ENCODE results near the gene IFI27L2. TPM values are rescaled to one million over a fixed set of nuclear protein-coding genes. Genes with fewer than 3 reads are reported as not detected.
A peak's percentile ranks its signal among the peaks of the same experiment; 100 is the strongest.

The IFI27L2 gene
- total RNA-seq, 1 experiment from 2014 or later = 107 TPM

DNA sequence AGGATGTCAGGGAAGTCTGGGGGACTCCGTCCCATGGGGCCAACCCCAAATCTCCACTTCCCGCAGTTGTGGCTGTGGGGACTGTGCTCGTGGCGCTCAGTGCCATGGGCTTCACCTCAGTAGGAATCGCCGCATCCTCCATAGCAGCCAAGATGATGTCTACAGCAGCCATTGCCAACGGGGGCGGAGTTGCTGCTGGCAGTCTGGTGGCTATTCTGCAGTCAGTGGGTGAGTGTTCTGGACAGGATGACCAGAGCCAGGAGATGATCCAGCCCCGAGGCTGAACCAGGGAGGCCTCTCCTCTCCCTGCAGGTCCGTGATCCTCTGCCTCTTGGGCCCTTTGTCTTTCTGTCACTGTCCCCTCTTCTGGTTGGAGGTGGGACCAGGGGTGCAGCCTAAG is 27.7 kb downstream of the IFI27L2 start:
- DNase-seq (ENCODE audit: low read depth) = no peak

DNA sequence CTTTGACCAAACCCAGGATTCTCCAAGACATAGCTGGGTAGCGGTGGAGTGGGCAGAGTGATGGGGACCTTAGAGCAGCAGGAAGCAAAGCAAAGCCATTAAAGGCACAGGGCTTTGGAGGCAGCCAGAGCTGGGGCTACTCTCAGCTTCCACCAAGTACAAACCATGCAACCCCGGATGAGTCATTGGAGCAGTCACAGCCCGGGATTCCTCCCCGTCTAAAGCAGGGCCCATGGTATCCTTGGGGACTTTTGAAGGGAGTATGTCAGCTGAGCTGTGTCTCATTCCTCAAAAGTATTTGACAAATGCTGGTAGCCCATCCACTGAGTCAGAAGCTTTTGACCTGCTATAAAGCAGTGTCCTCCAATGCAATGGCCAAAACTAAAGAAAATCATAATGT is 28.6 kb downstream of the IFI27L2 start:
- DNase-seq (ENCODE audit: low read depth) = peak; percentile 88

DNA sequence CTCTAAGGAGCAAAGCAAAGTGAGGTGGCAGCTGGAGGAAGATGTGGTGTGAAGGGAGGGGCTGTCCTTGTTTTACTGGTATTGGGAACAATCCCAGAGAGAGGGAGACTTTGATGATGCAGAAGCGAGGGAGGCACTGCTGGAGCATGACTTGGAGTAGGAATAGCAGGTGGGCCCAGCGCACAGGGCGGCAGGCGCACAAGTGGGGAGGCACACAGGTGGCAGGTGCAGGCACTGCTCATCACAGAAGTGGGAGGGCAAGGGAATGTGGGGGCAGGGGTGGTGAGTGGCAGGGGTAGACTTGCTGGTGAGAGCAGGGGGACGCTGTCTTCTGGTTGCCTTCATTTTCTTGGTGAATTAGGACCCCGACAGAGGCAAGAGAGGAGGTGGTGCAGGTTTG is 30.4 kb downstream of the IFI27L2 start:
- DNase-seq (ENCODE audit: low read depth) = no peak

DNA sequence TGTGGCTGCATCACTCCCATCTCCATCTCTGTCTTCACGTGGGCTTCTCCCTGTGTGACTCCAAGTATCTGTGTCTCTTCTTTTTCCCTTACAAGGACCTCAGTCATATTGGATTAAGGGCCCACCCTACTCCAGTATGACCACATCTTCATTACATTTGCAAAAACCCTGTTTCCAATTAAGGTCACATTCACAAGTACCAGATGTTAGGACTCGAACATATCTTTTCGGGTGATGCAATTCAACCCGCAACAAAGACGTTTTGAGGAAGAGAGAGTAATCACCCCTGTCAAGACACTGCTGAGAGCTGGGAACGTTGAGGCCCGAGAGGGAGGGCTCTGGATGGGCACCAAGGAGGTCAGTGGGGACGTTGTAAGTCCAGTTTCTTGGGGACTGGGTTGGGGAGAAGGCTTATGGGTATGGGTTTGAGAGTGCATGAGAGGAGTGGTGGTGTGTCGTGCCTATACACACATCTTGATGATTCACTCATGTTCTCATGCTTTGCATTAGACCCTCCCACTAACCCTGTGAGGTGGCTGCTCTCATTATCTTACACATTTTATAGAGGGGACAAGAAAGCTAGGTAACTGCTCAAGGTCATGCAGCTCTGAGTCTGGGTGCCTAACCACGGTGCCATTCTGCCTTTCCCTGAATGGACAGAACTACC is 30.9 kb downstream of the IFI27L2 start:
- no peak for DNase-seq (ENCODE audit: low read depth)

DNA sequence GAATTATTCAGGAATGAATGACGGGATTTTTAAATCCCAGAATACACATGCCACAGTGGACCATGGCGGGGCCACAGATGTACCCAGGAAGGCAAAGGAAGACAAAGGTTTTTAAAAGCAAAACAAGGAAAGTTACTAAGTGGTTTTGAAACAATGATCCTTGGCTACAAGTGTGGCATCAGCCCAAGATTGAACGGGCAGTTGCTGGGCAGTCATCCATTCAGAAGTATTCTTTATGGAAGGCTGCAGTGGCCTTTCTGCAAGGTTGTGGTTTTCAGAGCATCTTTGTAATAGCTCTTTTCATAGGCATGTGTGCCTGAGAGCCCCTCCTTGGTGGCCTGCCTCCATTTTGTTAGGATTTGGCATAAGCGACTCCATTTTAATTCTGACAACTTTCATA is 32.3 kb downstream of the IFI27L2 start:
- no peak for DNase-seq (ENCODE audit: low read depth)

DNA sequence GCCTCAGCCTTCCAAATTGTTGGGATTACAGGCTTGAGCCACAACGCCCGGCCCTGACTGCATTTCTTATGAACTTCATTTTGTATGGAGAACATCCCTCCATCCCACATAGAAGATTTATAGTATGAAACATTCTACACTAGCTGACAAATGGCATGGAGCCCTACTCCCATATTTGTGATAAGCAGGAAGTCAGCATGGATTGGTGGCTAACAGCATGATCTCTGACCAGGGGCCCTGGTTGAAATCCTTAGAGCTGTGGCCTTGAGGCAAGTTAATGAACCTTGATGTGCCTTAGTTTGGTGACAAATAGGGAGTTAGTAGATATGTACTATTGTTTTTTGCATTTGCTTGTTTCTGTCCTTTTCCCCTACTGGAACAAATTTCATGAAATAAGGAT is 36.0 kb downstream of the IFI27L2 start:
- DNase-seq (ENCODE audit: low read depth) = no peak

DNA sequence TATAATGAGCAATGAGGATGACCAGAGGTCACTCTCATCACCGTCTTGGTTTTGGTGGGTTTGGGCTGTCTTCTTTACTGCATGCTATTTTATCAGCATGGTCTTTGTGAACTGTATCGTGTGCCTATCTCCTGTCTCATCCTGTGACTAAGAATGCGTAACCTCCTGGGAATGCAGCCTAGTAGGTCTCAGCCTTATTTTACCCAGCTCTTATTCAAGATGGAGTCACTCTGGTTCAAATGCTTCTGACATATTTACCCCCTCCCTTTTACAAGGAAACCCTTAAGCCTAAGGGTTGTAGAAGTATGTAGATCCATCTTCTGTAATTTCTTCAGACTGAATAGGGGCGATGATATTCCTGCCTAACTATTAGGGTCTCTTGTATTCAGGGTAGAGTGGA is 39.9 kb downstream of the IFI27L2 start:
- DNase-seq (ENCODE audit: low read depth) = no peak

DNA sequence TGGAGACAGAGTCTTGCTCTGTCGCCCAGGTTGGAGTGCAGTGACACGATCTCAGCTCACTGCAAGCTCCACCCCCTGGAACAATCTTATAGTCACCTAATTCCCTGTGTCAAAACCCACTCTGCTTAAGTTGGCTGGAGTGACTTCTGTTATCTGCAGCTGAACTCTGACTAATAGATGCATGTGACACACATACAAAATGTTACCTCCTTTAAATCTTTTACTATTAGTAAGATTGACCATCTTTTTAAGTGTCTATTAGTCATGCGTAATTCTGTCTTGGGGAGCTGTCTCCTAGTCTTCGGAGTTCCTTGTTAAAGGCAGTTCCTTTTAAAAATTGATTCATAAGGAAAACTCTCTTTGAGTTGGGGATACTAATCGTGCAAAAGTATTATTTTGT is 40.9 kb downstream of the IFI27L2 start:
- DNase-seq (ENCODE audit: low read depth) = peak; percentile 16

DNA sequence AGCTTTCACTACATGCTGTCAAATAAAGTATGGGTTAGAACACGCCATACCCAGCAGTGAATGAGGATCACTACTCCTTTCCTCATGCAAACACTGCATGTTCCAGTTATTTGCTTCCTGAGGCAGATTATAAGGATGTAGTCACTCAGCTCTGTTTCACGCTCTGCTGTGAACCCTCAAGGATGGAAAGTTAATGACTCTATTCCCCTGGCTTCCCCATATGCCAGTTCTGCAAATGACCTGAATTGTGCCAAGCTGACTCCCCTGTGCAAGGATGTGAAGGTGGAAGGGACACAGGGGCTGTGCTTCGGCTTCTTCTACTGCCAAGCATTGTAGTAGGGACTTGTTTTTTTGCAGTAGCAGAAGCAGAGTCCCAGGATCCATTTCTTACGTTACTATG is 41.5 kb downstream of the IFI27L2 start:
- no peak for DNase-seq (ENCODE audit: low read depth)

DNA sequence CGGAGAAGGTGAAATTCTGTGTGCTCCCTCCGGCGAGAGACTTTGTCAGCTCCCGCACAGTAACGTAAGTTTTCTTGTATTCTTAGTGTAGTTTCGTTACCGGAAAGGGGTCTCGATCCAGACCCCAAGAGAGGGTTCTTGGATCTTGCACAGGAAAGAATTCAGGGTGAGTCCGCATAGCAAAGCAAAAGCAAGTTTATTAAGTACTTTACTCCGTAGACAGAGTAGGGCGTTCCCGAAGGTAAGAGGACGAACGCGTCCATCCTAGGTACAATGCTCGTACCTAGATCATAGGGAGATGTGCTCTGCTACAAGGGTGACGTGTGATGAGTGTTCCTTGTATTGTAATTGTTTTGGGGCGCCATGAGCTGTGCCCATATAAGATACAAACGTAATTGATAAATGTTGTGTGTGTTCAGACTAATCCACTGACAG is 48.0 kb downstream of the IFI27L2 start:
- peak; percentile 8 for DNase-seq (ENCODE audit: low read depth)

DNA sequence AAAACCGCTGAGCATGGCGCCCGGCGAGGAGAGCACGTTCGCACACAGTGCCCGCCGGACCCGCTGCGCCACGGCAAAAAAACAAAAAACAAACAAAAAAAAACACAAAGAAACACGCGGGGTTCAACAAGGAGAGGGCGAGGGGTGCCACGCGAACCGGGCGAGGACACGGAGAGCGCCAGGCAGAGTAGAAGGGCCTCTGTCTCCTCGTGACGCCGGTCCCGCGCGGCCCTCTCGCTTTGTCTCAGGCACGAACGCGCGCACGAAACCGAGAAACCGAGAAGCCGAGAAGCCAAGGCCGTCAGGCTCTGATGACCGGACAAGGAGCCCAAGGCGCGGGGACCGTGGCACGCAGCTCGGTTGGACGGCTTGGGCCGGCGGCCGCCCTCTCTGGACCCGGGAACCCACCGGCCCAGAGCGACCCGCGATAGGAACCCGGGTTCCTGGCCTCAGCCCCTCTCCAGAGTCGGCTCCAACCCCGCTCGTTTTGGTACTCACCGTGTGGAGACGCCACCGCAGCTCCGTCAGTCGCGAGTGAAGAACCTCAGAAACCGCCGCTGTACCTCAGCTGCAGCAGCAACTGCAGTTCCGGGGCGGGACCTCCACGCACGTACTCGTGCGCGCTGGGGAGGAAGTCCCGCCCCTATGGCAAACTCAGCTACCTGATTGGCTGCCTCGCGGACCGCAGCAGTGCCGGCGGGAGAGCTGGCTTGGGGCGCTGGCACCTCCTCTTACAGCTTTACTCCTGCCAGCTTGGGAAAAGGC is 48.6 kb downstream of the IFI27L2 start, which contains the start of the genes DDX24 and IFI27L1:
Gene DDX24, minus strand, starts transcription at position 582 of the 765 bp plus-strand sequence. CDS start 1,460 bp downstream, outside the sequence.
Gene IFI27L1, plus strand, starts transcription at position 690 of the 765 bp plus-strand sequence. CDS start 15,628 bp downstream, outside the sequence.
- DNase-seq (ENCODE audit: low read depth) = peak; percentile 89

DNA sequence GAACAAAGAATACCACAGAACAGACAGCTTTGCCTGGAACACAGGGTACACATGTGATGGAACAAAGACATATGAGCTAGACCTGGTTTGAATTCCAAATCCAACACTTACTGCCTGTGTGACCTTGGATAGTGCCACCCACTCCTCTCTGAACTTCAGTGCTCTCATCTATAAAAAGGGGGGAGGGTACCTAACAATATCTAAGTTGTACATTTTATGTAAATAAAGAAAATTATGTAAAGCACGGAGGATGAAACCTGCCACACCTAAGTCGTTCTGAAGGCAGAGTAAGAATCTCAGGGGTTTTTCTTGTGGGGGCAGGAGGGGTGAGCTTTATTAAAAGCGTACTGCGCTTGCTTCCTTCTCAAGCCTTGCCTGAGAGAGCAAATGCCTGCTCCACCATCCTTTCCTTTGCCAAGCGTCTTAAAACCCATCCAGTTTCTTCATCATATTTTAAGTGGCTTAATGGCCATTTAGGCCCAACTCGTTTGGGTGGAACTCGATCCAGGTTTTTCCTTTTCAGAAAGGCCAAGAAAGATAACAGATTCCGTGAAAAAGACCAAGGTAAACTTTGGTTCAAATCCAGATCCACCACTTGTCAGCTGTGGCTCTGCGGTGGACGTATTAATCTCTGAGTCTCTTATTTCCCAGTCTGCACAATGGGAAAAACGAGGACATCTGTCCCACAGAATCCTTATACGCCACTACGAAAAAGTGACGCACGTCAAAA is 49.3 kb downstream of the IFI27L2 start:
- DNase-seq (ENCODE audit: low read depth) = peak; percentile 64

DNA sequence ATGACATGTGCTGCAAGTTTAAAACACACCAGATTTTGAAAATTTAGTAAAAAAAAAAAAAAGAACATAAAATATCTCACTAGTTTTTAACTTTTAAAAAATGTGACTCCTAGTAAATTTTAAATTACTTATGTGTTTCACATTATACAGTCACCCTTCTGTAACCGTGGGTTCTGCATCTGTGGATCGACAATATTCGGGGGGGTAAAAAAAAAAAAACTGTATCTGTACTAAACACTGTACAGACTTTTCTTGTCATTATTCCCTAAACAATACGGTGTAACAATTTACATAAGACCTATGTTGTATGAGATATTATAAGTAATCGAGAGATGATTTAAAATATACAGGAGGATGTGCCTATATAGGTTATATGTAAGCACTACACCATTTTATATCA is 51.6 kb downstream of the IFI27L2 start:
- no peak for DNase-seq (ENCODE audit: low read depth)

Other genes starting within 250 kb of the IFI27L2 start
- not detected in 2 replicates for gene FAM181A, start 202.3 kb downstream of the IFI27L2 start, total RNA-seq (2014; rRNA removed)
- 0.40 TPM in 1 of 2 replicates, not detected in the other for gene ASB2, start 153.0 kb downstream of the IFI27L2 start, total RNA-seq (2014; rRNA removed)
- not detected in 2 replicates for gene CCDC197, start 132.3 kb downstream of the IFI27L2 start, total RNA-seq (2014; rRNA removed)
- 0.45 and 0.69 TPM in 2 replicates for gene OTUB2, start 103.3 kb downstream of the IFI27L2 start, total RNA-seq (2014; rRNA removed)
- gene DDX24, start 48.4 kb downstream of the IFI27L2 start, total RNA-seq (2014; rRNA removed) = 155 and 171 TPM in 2 replicates
- 21.0 and 31.2 TPM in 2 replicates for gene IFI27L1, start 48.3 kb downstream of the IFI27L2 start, total RNA-seq (2014; rRNA removed)
- gene IFI27, start 18.9 kb downstream of the IFI27L2 start, total RNA-seq (2014; rRNA removed) = 0.51 and 1.5 TPM in 2 replicates
- 0.19 and 0.40 TPM in 2 replicates for gene PPP4R4, start 44.7 kb upstream of the IFI27L2 start, total RNA-seq (2014; rRNA removed)
- gene SERPINA10, start 163.7 kb upstream of the IFI27L2 start, total RNA-seq (2014; rRNA removed) = not detected in 2 replicates
- gene SERPINA6, start 193.7 kb upstream of the IFI27L2 start, total RNA-seq (2014; rRNA removed) = not detected in 2 replicates
- gene SERPINA2, start 237.1 kb upstream of the IFI27L2 start, total RNA-seq (2014; rRNA removed) = not detected in 2 replicates